SIG-M5 (cell line): ENCODE results near the gene ZNFX1.

Experiments used
- DNase-seq: peaks from one replicate; lab custom pipeline; 2025; lab: John Stamatoyannopoulos, UW

The ZNFX1 gene

GRCh38 chr20:49278818-49279676, 1.2 kb upstream of the ZNFX1 start:
- DNase-seq = no peak

GRCh38 chr20:49277786-49278035, 146 bp downstream of the ZNFX1 start:
- DNase-seq = no peak

GRCh38 chr20:49276961-49277785, 684 bp downstream of the ZNFX1 start:
- no peak for DNase-seq

GRCh38 chr20:49276161-49276960, 1.5 kb downstream of the ZNFX1 start:
- peak; percentile 35 for DNase-seq

DNA sequence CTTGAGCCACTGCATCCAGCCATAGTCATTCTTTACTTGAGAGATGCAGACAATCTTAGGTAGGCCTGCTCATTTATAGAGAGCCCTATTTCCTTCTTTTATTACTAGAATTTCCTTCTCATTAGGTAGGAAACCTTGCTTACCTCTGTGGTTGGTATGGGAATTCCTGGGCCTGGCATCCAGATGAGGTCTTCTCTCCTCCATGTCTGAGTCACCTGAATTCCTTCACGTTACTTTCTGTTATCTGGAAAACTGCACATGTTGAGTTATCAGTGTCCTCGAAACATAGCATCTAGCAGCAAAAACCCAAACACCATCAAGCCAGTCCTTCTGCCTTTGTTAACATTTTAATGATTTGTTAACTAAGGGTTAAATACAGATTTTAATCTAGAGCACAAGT, 2.2 kb downstream of the ZNFX1 start:
- DNase-seq = no peak

DNA sequence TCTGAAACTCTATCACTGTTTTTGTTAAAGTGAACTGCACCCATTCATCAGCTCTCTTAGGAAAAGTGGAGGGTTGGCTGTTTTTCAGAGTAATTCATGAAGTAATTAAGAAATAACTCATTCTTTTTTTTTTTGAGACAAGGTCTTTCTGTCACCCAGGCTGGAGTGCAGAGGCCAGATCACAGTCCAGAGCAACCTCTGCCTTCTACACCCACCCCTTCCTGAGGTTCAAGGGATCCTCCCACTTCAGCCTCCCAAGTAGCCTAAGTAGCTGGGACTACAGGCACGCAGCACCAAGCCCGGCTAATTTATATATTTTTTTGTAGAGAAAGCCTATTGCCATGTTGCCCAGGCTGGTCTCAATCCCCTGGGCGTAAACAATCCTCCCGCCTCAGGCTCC, 2.6 kb downstream of the ZNFX1 start:
- no peak for DNase-seq

- no peak for DNase-seq
Measured at GRCh38 chr20:49273696-49274277, 4.1 kb downstream of the ZNFX1 start.

GRCh38 chr20:49272654-49273053, 5.2 kb downstream of the ZNFX1 start:
- DNase-seq = no peak

DNA sequence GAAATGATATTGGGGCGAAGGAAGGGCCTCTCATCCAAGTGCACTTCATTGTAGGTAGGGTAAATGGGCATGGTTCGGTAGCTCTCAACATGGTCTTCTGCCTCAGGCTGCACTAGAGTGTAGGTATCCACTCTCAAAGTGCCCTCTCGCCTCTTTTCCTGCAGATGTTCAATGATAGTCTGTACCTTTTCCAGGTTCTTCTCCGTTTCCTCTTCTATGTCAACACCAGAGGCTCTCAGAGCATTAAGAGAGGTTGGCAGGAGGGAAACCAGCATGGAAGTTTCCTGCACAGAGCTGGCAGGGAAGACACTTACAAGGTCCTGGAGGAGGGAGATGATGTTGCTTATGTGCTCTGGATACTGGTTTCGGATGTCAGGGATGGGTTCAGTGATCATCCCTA, 7.1 kb downstream of the ZNFX1 start:
- no peak for DNase-seq

DNA sequence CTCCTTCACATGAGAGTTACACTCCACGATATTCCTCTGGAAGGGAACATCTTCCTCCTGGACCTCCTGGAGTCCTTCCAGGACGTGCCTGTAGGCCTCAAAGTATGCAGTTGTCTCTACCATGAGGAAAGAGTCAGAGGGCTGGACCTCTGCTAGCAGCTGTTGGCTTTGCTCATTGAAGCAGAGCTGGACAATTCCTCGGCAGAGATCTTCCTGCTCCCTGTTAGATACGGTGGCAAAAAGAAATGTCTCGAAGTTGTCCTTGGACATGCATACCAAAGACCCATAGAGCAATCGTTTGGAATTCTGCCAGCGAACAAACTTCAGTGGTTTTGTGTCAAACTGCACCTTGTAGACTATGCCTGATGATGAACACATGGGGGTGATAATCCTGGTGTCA, 7.7 kb downstream of the ZNFX1 start:
- DNase-seq = no peak

DNA sequence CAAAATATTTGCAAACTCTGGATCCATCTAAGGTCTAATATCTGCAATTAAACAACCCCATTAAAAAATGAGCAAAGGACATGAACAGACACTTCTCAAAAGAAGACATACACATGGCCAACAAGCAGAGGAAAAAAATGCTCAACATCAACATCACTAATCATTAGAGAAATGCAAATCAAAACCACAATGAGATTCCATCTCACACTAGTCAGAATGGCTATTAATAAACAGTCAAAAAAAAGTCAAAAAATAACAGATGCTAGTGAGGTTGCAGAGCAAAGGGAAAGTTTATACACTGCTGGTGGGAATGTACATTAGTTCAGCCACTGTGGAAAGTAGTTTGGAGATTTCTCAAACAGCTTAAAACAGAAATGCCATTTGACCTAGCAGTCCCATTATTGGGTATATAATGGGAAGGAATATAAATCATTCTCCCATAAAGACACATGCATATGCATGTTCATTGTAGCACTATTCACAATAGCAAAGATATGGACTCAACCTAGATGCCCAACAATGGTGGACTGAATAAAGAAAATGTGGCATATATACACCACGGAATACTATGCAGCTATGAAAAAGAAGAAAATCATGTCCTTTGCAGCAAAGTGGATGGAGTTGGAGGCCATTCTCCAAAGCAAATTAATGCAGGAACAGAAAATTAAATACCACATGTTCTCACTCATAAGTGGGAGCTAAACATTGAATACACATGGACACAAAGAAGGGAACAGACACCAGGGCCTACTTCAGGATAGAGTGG, 9.1 kb downstream of the ZNFX1 start:
- DNase-seq = no peak

- no peak for DNase-seq
Measured at GRCh38 chr20:49267327-49267726, 10.5 kb downstream of the ZNFX1 start.

DNA sequence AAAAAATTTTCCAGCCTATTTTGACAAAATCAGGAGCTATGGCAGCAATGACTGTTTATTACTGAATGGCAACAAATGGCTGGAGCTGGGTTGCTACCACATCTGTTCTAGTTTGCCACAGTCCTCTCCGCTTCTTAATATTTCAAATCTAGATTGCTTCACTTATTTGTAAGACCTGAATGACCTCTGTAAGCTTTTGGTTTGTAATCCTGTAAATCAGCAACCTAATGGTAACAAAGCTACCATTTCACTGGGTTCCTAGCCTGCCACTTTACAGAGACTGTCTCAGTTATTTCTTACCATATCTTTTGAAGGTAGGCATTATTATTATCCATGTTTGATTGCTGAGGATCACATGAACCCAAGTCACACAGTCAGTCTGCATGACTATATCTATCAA, 15.4 kb downstream of the ZNFX1 start:
- DNase-seq = no peak

- no peak for DNase-seq
Measured at GRCh38 chr20:49261173-49261572, 16.7 kb downstream of the ZNFX1 start.

DNA sequence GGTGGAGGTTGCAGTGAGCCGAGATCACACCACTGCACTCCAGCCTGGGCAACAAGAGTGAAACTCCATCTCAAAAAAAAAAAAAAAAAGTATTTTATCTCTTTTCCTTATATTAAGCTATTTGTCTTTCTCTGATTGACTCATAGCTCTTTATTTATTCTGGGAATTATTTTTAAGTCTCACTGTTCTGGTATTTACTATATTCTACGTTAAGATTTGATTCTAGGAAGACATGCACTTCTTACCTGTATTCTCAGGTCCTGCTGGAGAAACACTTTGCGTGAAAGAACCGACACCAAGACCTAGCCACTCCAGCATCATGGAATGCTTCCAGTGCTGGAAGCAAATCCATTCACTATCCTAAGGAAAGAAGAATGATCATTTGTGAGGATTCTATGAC, 17.6 kb downstream of the ZNFX1 start:
- DNase-seq = no peak

DNA sequence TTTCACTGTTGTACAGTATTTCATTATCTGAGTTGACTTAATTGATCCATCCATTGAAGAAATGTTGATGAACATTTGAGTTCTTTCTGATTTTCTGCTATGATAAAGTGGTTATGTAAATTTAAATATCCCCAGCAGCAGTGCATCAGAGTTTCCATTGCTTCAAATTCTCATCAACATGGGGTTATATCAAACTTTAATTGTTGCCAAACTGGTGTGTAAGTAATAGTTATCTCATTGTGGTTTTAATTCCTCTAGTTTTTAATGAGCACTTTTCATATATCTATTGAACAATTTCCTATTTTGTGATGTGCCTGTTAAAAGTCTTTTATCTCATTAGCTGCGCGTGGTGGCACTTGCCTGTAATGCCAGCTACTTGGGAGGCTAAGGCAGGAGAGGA, 18.1 kb downstream of the ZNFX1 start:
- DNase-seq = no peak

DNA sequence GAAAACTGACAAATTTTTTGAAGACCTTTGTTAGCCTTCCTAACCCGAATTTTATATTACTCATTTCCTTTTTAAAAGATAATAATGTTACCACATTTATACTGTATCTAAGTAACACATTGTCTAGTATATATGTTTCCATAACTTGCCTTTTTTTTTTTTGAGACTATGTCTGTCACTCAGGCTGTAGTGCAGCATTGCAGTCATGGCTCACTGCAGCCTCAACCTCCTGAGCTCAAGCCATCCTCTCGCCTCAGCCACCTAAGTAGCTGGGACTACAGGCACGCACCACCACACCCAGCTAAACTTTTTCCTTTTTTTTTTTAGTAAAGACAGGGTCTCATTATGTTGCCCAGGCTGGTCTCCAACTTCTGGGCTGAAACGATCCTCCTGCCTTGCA, 18.6 kb downstream of the ZNFX1 start:
- DNase-seq = no peak

DNA sequence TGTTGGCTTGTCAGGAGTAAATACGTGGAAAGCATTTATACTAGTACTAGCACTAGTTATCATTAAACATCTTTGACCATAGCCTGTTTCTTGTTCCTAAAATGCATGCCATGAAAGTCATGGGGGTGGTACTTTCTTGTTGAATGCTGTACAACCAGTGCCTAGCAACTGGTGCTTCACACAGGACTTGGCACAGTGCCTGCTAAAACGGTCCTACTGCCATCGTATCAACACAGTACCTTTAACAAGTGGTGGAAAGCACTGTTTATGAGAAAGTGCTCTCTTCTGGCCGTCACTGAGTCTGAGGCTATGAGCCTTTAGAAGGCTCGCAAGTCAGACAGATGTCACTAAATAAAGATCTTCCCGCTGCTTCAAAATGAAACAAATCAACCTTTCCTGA, 21.6 kb downstream of the ZNFX1 start:
- no peak for DNase-seq

DNA sequence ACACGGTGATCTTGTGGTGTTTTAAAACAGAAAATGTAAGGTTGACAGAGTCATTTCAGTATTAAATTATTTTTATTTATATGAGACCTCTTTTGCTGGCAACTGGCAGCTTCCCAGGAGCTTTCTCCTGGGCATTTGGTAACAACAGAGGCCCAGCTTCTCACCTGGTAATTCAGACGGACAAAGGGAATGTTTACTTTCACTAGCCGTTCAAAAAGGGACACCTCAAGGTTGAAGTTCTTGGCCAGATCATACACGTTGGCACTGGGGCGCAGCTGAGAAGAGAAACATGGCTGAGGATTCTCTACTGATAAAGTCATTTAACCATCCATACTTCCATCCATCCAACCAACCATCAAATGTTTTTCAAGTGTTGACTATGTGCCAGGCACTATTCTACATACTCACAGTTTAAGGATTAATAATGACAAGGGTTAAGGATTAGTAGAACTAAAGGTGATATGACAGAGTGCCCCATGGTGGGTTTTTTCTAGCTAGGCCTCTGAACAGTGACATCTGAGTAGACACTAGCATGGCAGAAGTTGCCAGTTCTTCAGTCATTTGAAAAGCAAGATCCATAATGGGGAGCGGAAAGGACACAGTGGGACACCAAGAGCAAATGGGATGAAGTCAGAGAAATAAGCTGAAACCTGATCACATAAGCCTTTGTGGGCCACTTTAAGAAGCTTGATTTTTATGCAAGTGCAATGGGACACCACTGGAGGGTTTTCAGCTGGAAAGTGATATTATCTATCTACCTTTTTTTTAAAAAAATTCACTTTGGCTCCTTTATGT, 25.1 kb downstream of the ZNFX1 start:
- DNase-seq = no peak

GRCh38 chr20:49248879-49249665, 28.8 kb downstream of the ZNFX1 start:
- no peak for DNase-seq
